Uterus (tissue), 4 donors: ENCODE data around the gene CCDC171. TPM values are rescaled to one million over a fixed set of nuclear protein-coding genes. Genes with fewer than 3 reads are reported as not detected.
"Not testable (repeated sequence)": the region's sequence is repeated elsewhere in the genome, so short reads cannot be mapped to it uniquely, and the experiment has no call there.

ENCODE experiments used
- DNase-seq, 2 donors: peaks; one replicate each; pipeline ENCODE4 v3.0.0-alpha.2; 2019 to 2020
- H3K27ac ChIP-seq, 2 donors: fragments of 200-600 bp; sonication (generic); 1 replicate in 1 of 2; 2 replicates in 1 of 2; pipeline ENCODE4 v1.5.1; 2016 to 2018
- H3K27me3 ChIP-seq, 2 donors: fragments of 200-600 bp; sonication (generic); one replicate each; pipeline ENCODE4 v1.5.1; 2018 to 2019; ENCODE audit warnings: control low read depth in 1 of 2
- H3K36me3 ChIP-seq, 2 donors: fragments of 200-600 bp; sonication (generic); one replicate each; pipeline ENCODE4 v1.5.1; 2019; ENCODE audit warnings: control low read depth in 1 of 2
- H3K4me1 ChIP-seq, 2 donors: fragments of 200-600 bp; sonication (generic); one replicate each; pipeline ENCODE4 v1.5.1; 2018 to 2019; ENCODE audit warnings: control low read depth in 1 of 2
- H3K4me3 ChIP-seq, 2 donors: fragments of 200-600 bp; sonication (generic); 1 replicate in 1 of 2; 2 replicates in 1 of 2; pipeline ENCODE4 v1.5.1; 2018 to 2019; ENCODE audit warnings: mild to moderate bottlenecking in 1 of 2
- H3K9me3 ChIP-seq, 2 donors: fragments of 200-600 bp; sonication (generic); one replicate each; pipeline ENCODE4 v1.5.1; 2019; ENCODE audit warnings: control low read depth in 1 of 2
- CTCF ChIP-seq, 4 experiments: fragments of 200-600 bp in 2 of 4; fragments of 450-650 bp in 2 of 4; sonication (generic) in 2 of 4; IDR thresholded peaks; one replicate each; pipeline ENCODE4 v1.5.1; 2016 to 2019; ENCODE audit warnings: antibody characterized with exemption in 4 of 4, mild to moderate bottlenecking in 2 of 4, moderate library complexity in 1 of 4
- POLR2A ChIP-seq, 2 donors: fragments of 450-650 bp; IDR thresholded peaks; one replicate each; pipeline ENCODE4 v1.6.1; 2016; ENCODE audit warnings: antibody characterized with exemption in 2 of 2, mild to moderate bottlenecking in 1 of 2, moderate library complexity in 1 of 2
- intact Hi-C: fragments of 100-400 bp; cut with DNase I; formaldehyde crosslinking; loops from one replicate; pipeline ENCODE4 v1.15.1; 2023; ENCODE audit warnings: low total_unique reads
- total RNA-seq, 4 donors: library from RNA; depleted of rRNA in 3 of 4; stranded (reverse); fragments of >200 nt in 3 of 4; gene quantifications; one replicate each; pipeline versions ENCODE4 v1.1.0 to v1.2.4, GENCODE V29; 2014 to 2023
- donor health status: DM: yes; HTN: yes; CAD: no.

The CCDC171 gene
- total RNA-seq, 4 donors from 2014 or later: 15.6 to 45.6 (median 26.4) TPM

DNA sequence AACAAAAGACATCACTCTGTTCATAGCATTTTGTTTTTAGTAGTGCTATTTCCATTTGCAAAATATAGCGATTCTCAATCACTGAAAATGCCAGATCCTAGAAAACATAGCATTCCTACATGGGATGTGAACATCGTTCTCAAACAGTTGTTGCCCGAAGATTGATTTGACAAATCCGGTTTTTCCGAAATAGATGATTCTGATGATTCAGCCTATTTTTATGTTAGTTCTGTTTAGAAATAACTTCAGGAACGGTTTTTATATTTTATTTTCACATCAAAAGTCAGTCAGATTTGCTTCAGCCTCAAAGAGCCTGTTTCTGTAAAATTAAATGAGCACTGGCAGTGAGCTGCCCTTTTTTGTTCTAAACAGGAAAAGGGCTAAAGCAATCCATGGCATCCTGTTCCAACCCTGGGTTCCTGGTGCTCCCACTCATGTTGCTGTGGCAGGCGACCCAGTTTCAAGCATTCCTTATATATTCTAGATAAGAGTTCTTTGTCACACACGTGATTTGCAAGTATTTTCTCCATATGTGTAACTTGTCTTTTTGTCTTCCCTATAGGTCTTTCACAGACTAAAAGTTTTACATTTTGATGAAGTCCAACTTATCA is 27.9 kb upstream of the CCDC171 start:
- Histone ChIP-seq H3K27me3 (no peaks in the 10 kb centered on the region), H3K4me1 (no peaks in the 10 kb centered on the region), H3K9me3 (no peaks in the 10 kb centered on the region), H3K27ac (no peak overlapping the region), H3K4me3 (no peak overlapping the region), H3K36me3 (no peaks in the 10 kb centered on the region)
- no peak for TF ChIP-seq CTCF (IDR thresholded peaks at IDR 0.05)
- TF ChIP-seq POLR2A (IDR thresholded peaks at IDR 0.05): no peak
- intact Hi-C loops: no loop called here
- DNase-seq: no peak

DNA sequence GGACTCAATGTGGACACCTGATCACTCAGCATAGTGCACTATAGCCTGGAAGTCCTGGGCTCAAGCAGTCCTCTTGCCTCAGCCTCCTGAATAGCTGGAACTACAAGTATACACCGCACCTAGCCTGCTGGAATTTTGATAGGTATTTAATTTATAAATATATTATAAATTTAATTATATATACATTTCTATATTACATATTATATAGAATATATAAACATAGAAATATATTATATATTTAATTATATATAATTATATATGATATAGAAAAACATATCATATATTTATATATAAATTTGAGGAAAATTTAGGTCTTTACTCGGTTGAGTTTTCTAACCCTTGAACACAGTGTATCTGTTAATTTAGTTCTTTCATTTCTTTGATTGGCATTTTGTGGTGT is 26.9 kb upstream of the CCDC171 start:
- Histone ChIP-seq H3K27me3 (no peaks in the 10 kb centered on the region), H3K4me1 (no peaks in the 10 kb centered on the region), H3K36me3 (no peaks in the 10 kb centered on the region), H3K9me3 (no peaks in the 10 kb centered on the region), H3K4me3 (no peak overlapping the region), H3K27ac (no peak overlapping the region)
- no peak for DNase-seq
- intact Hi-C loops: no loop called here
- TF ChIP-seq CTCF (IDR thresholded peaks at IDR 0.05) (no peak), POLR2A (IDR thresholded peaks at IDR 0.05) (no peak)

GRCh38 chr9:15527035-15527434 is 25.8 kb upstream of the CCDC171 start:
- DNase-seq, H3K4me3 ChIP-seq, H3K27ac ChIP-seq, H3K36me3 ChIP-seq, H3K27me3 ChIP-seq, intact Hi-C loops, H3K9me3 ChIP-seq, H3K4me1 ChIP-seq: not testable (repeated sequence)

GRCh38 chr9:15529566-15530324 is 23.1 kb upstream of the CCDC171 start:
- H3K9me3 ChIP-seq: no peaks in the 10 kb centered on the region
- H3K36me3 ChIP-seq: no peaks in the 10 kb centered on the region
- no peak overlapping the region for H3K27ac ChIP-seq
- DNase-seq: no peak
- no peak for TF ChIP-seq CTCF (IDR thresholded peaks at IDR 0.05)
- TF ChIP-seq POLR2A (IDR thresholded peaks at IDR 0.05): no peak
- no peaks in the 10 kb centered on the region for H3K4me1 ChIP-seq
- H3K27me3 ChIP-seq: no peaks in the 10 kb centered on the region
- H3K4me3 ChIP-seq: no peak overlapping the region
- intact Hi-C loops: no loop called here

- no peak for TF ChIP-seq CTCF (IDR thresholded peaks at IDR 0.05)
- no peak for TF ChIP-seq POLR2A (IDR thresholded peaks at IDR 0.05)
- DNase-seq: no peak
- Histone ChIP-seq H3K27ac (no peak overlapping the region), H3K27me3 (no peaks in the 10 kb centered on the region), H3K4me1 (no peaks in the 10 kb centered on the region), H3K4me3 (no peak overlapping the region), H3K9me3 (no peaks in the 10 kb centered on the region), H3K36me3 (no peaks in the 10 kb centered on the region)
- intact Hi-C loops: no loop called here
Observed at GRCh38 chr9:15531380-15531779, 21.5 kb upstream of the CCDC171 start.
